Measurements from ENCODE around the gene UGT1A5.

UGT1A5 gene

GRCh38 chr2:233712611-233713261, at the start of gene UGT1A5:
Gene UGT1A5 (plus strand): TSS chr2:233712907. CDS start chr2:233712992, 85 bp downstream.
- no peak for DNase-seq (ENCODE audit: low spot score)

- no peak for DNase-seq (ENCODE audit: low spot score)
These were observed 48.8 kb upstream of the UGT1A5 start for GRCh38 chr2:233663911-233664310.

DNA sequence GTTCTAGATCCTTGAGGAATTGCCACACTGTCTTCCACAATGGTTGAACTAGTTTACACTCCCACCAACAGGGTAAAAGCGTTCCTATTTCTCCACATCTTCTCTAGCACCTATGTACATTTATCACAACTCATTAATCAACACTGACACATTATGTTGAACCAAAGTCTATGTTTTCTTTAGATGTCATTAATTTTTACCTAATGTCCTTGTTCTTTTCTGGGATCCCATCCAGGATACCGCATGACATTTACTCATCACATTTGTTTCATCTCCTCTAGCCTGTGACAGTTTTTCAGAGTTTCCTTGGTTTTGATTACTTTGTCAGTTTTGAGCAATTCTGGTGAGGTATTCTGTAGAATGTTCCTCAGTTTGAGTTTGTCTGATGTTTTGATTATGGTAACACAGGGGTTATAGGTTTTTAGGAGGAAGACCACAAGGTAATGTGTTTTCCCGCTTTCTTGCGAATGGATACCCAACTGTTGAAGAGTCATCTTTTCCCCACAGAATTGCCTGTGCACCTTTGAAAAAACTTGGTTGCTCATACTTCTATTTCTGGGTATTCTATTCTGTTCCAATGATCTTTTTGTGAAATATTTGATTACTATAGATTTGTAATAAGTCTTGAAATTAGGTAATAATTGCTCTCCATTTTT, 44.0 kb upstream of the UGT1A5 start:
- DNase-seq (ENCODE audit: low spot score) = no peak

GRCh38 chr2:233671290-233672161, 41.2 kb upstream of the UGT1A5 start, which contains the start of gene UGT1A9:
Gene UGT1A9 (plus strand): TSS chr2:233671898. CDS start chr2:233671935, 37 bp downstream.
- no peak for DNase-seq (ENCODE audit: low spot score)

GRCh38 chr2:233672886-233673285, 39.8 kb upstream of the UGT1A5 start:
- no peak for DNase-seq (ENCODE audit: low spot score)

GRCh38 chr2:233673896-233674295, 38.8 kb upstream of the UGT1A5 start:
- DNase-seq (ENCODE audit: low spot score) = no peak

DNA sequence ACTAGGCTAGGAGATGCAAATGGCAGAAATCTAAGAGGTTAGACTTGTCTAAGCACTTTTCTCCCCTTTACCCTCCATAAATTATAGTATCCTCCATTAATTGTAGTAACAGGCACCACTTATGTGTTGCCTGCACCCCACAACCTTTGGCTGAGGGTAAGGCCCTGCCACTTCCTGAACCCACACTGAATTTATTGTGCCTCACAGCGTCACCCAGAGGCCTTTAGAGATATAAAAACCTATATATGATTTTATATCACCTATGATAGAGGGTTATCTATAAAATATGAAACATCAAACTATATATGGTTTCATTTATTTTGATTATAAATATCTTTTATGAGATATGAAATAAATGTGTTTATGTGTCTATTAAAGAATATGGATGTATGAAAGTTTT, 38.4 kb upstream of the UGT1A5 start:
- DNase-seq (ENCODE audit: low spot score) = no peak

DNA sequence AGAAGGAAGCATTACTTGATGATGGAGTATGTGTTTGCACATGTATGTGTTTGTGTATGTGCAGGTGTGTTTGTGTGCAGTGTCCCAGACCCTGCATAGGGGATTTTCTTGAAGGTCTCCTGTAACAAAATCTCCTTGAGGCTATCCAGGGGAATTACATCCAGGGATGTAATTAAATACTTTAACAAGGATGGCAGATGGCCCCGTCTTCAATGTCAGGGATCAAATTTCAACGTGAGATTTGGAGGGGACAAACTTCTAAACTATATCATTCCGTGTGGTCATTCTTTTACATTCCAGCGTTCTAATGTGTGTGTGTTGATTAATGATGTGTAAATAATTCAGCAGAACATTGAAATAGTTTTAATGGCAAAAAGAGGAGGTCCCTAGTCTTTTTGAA, 37.7 kb upstream of the UGT1A5 start:
- no peak for DNase-seq (ENCODE audit: low spot score)

- no peak for DNase-seq (ENCODE audit: low spot score)
These were observed 36.7 kb upstream of the UGT1A5 start for GRCh38 chr2:233676046-233676445.

- DNase-seq (ENCODE audit: low spot score) = no peak
These were observed 33.5 kb upstream of the UGT1A5 start for GRCh38 chr2:233679196-233679595.

DNA sequence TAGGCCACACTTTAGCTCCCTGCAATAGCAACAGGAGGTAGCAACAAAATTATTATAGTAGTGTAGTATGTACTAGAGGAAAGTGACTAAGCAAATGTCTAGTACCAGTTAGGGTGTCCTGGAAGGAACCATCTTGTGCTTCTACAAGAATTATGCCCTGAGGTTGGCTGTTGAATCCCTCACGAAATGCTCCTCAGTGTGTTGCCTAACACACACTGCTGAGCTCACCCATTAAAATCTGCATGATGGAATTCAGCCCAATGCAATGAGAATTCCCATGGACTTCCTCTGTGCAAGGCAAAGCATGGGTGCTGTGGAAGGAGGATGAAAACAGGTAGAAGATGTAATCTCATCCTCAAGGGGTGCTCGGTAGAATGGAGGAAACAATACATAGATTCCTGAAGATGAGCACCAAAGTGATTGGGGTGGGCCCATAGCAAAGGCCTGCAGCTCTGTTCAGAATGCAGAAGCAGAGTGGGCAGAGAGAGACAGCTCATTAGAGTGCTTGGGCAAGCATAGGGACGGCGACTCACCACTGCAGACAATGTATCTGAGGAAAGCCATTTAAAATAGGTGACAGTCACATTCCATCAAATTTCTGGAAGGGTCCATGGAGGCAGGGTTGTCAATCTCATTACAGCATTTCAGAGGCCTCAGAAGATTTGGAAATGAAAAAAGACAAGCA, 32.2 kb upstream of the UGT1A5 start:
- no peak for DNase-seq (ENCODE audit: low spot score)

- no peak for DNase-seq (ENCODE audit: low spot score)
These were observed 31.1 kb upstream of the UGT1A5 start, which contains the start of gene UGT1A7 for GRCh38 chr2:233681521-233682099. Gene UGT1A7 (plus strand): TSS chr2:233681901. CDS start chr2:233681938, 37 bp downstream.

GRCh38 chr2:233684640-233685039, 28.1 kb upstream of the UGT1A5 start:
- DNase-seq (ENCODE audit: low spot score) = no peak

DNA sequence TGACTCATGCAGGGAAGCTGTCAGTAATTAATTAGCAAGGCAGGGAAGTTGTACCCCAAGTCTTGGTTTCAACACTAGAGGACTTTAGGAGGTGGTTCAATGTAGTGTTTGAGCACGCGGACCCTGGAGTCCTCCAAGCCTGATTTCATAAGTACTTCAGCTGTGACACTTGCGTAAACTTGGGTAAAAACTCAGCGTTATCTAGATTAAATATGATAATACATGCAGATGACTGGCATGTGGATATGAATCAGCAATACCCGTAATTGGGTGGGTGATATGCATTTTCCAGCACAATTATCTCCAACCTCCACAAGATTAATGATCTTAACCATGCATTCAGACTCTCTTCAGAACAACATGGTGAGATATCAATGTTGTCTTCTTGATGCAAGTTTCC, 25.8 kb upstream of the UGT1A5 start:
- no peak for DNase-seq (ENCODE audit: low spot score)

DNA sequence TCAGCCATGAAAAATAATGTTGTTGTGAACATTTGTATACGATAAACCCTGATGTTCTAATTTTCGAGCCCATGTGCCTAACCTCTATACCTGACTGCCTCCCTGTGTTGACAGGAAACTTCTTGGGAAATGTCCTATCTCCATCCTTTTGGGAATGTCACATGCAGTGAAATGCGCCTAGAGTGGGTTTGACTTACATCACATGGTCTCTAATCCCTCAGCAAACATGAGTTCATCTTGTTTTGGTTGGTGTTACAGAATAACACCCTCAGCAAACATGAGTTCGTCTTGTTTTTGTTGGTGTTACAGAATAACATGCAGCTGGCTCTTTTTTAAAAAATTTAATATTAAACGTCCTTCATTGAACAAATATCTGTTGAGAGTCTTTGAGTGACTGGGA, 24.4 kb upstream of the UGT1A5 start:
- no peak for DNase-seq (ENCODE audit: low spot score)

- DNase-seq (ENCODE audit: low spot score) = no peak
These were observed 23.7 kb upstream of the UGT1A5 start for GRCh38 chr2:233689031-233689430.

- no peak for DNase-seq (ENCODE audit: low spot score)
These were observed 23.2 kb upstream of the UGT1A5 start for GRCh38 chr2:233689501-233689900.

DNA sequence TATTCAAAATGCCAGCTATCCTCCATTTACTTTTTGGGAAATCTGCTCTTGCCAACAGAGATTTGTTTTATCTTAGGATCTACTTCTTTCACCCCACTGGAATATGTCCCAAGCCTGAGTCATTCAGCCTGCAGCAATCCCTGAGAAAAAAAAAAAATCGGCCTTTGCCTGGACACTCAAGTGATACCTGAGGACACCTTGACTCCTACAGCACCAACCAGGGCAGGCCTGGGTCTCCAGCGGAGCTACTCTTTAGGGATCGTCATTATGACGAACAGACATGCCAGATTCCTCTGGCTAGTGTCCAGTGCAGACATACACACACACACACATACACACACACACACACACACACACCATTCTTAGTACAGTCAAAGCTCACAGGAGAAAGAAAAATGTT, 22.3 kb upstream of the UGT1A5 start:
- no peak for DNase-seq (ENCODE audit: low spot score)

DNA sequence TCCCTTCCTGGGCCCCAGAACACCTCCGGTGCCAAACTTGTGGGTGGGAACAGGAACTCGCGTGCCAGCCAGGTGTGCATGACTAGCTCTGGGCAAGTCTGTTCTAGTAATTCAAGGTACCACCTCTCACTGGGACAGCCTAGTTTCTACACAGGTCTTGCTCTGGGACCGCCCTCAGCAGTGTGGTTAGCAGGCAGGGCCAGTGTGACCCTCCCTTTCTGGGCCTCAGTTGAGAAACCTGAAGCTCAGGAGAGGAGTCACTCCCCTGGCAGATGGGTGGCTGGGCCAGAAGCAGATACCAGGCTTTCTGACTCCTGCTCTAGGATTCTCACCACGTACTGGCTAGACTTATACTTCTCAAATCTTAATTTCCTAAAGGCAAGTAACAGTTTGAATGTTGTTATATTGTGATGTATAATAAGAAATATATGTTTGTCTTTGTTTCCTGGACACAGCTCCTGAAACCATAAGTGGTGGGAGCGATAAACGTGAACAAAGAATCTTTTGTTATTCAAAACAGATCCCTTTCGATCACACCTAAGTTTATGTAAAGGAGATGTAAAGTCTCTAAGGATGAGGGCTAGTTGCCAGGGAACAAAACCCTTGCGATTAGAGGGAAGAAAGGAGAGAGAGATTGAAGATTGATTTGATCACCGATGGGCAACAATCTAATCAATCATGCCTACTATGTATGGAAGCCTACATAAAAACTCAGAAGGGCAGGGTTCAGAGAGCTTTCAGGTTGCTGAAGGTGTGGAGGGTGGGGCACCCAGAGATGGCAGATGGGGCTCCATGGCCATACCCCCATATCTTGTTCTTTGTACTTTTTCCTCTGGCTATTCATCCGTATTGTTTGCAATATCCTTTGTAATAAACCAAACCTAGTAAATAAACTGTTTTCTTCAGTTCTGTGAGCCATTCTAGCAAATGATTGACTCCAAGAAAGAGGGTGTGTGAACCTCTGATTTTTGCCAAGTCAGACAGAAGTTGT, 21.0 kb upstream of the UGT1A5 start:
- no peak for DNase-seq (ENCODE audit: low spot score)

GRCh38 chr2:233692648-233693047, 20.1 kb upstream of the UGT1A5 start, which contains the start of gene UGT1A6:
Gene UGT1A6 (plus strand): TSS chr2:233692890. CDS start chr2:233693005, 115 bp downstream.
- DNase-seq (ENCODE audit: low spot score) = no peak
